Neuronal stem cell (in vitro differentiated cells): ENCODE measurements around the gene PAK6.

Source experiments
- DNase-seq: peaks from one replicate; pipeline ENCODE4 v3.0.0-alpha.2; 2013; ENCODE audit warnings: low spot score
- H2AFZ ChIP-seq: one replicate; pipeline ENCODE4 v1.6.1; 2013; ENCODE audit warnings: mild to moderate bottlenecking, low read length, inconsistent platforms
- H2AK5ac ChIP-seq: 2 replicates; pipeline ENCODE4 v1.6.1; 2013; ENCODE audit warnings: low read depth, mild to moderate bottlenecking, inconsistent platforms, low read length, moderate library complexity, mixed read lengths
- H2BK120ac ChIP-seq: 2 replicates; pipeline ENCODE4 v1.6.1; 2013; ENCODE audit warnings: low read depth, mild to moderate bottlenecking, inconsistent platforms, low read length, moderate library complexity, mixed read lengths
- H2BK12ac ChIP-seq: one replicate; pipeline ENCODE4 v1.6.1; 2013; ENCODE audit warnings: low read length, inconsistent platforms
- H2BK15ac ChIP-seq: 2 replicates; pipeline ENCODE4 v1.6.1; 2013; ENCODE audit warnings: mild to moderate bottlenecking, low read length, inconsistent platforms, mixed read lengths
- H2BK5ac ChIP-seq: one replicate; pipeline ENCODE4 v1.6.1; 2013; ENCODE audit warnings: inconsistent platforms, mild to moderate bottlenecking, low read length, moderate library complexity
- H3K14ac ChIP-seq: one replicate; pipeline ENCODE4 v1.6.1; 2013; ENCODE audit warnings: low read length, inconsistent platforms
- H3K18ac ChIP-seq: 2 replicates; pipeline ENCODE4 v1.6.1; 2013; ENCODE audit warnings: low read length, inconsistent platforms
- H3K23ac ChIP-seq: 2 replicates; pipeline ENCODE4 v1.6.1; 2013; ENCODE audit warnings: low read depth, mild to moderate bottlenecking, mixed read lengths, low read length, inconsistent platforms; ENCODE audit not compliant: poor library complexity
- H3K27ac ChIP-seq: replicated peaks from 3 replicates; pipeline ENCODE4 v1.5.1; 2013; ENCODE audit warnings: low read length, inconsistent platforms
- H3K27me3 ChIP-seq, 3 experiments: 2 replicates each; pipeline ENCODE4 v1.6.1; 2013; ENCODE audit warnings: low read length in 3 of 3, mild to moderate bottlenecking in 2 of 3, inconsistent platforms in 1 of 3, low read depth in 1 of 3, mixed read lengths in 1 of 3, moderate library complexity in 1 of 3; ENCODE audit not compliant: control insufficient read depth in 3 of 3, insufficient read depth in 3 of 3
- H3K36me3 ChIP-seq, 2 donors: replicated peaks in 1 of 2; 2 replicates each; pipeline ENCODE4 v1.6.1; 2013; ENCODE audit warnings: low read length in 2 of 2; ENCODE audit not compliant: control insufficient read depth in 2 of 2, insufficient read depth in 2 of 2
- H3K4ac ChIP-seq: 2 replicates; pipeline ENCODE4 v1.6.1; 2013; ENCODE audit warnings: inconsistent platforms, mild to moderate bottlenecking, low read length, moderate library complexity
- H3K4me1 ChIP-seq, 2 donors: 1 replicate in 1 of 2; 2 replicates in 1 of 2; pipeline ENCODE4 v1.6.1; 2013; ENCODE audit warnings: low read length in 2 of 2, low read depth in 1 of 2; ENCODE audit not compliant: control insufficient read depth in 2 of 2, insufficient read depth in 1 of 2
- H3K4me2 ChIP-seq: one replicate; pipeline ENCODE4 v1.6.1; 2013; ENCODE audit warnings: mild to moderate bottlenecking, low read length, inconsistent platforms; ENCODE audit not compliant: insufficient read depth, poor library complexity, severe bottlenecking
- H3K4me3 ChIP-seq, 2 donors: 2 replicates each; pipeline ENCODE4 v1.5.1; 2013; ENCODE audit warnings: low read length in 2 of 2, mild to moderate bottlenecking in 2 of 2, inconsistent platforms in 1 of 2, moderate library complexity in 1 of 2
- H3K79me1 ChIP-seq: one replicate; pipeline ENCODE4 v1.6.1; 2013; ENCODE audit warnings: low read depth, mild to moderate bottlenecking, inconsistent platforms, low read length, moderate library complexity
- H3K9ac ChIP-seq: one replicate; pipeline ENCODE4 v1.6.1; 2013; ENCODE audit warnings: mild to moderate bottlenecking, low read depth, low read length, inconsistent platforms; ENCODE audit not compliant: poor library complexity
- H3K9me3 ChIP-seq, 2 donors: replicated peaks in 1 of 2; 2 replicates each; pipeline versions ENCODE3 to v1.6.1; 2013; ENCODE audit warnings: low read length in 2 of 2, mild to moderate bottlenecking in 2 of 2, inconsistent platforms in 1 of 2, low read depth in 1 of 2, mixed read lengths in 1 of 2, moderate library complexity in 1 of 2; ENCODE audit not compliant: control insufficient read depth in 2 of 2, insufficient read depth in 1 of 2
- H4K8ac ChIP-seq: one replicate; pipeline ENCODE4 v1.6.1; 2013; ENCODE audit warnings: low read depth, mild to moderate bottlenecking, inconsistent platforms, low read length, moderate library complexity
- H4K91ac ChIP-seq: one replicate; pipeline ENCODE4 v1.6.1; 2013; ENCODE audit warnings: low read length, low read depth, mild to moderate bottlenecking, inconsistent platforms; ENCODE audit not compliant: poor library complexity
- WGBS, 2 donors: extraction: QIAGEN DNeasy Blood & Tissue Kit; methylation state at CpG; one replicate each; pipeline ENCODE4 v1.1.7; 2013; ENCODE audit warnings: missing lambda C conversion rate in 2 of 2, mixed read lengths in 1 of 2; ENCODE audit not compliant: insufficient read length in 2 of 2, insufficient replicate concordance in 1 of 2; ENCODE audit errors: extremely low coverage in 2 of 2; 5-methylcytosine and 5-hydroxymethylcytosine counted together

PAK6 gene

DNA sequence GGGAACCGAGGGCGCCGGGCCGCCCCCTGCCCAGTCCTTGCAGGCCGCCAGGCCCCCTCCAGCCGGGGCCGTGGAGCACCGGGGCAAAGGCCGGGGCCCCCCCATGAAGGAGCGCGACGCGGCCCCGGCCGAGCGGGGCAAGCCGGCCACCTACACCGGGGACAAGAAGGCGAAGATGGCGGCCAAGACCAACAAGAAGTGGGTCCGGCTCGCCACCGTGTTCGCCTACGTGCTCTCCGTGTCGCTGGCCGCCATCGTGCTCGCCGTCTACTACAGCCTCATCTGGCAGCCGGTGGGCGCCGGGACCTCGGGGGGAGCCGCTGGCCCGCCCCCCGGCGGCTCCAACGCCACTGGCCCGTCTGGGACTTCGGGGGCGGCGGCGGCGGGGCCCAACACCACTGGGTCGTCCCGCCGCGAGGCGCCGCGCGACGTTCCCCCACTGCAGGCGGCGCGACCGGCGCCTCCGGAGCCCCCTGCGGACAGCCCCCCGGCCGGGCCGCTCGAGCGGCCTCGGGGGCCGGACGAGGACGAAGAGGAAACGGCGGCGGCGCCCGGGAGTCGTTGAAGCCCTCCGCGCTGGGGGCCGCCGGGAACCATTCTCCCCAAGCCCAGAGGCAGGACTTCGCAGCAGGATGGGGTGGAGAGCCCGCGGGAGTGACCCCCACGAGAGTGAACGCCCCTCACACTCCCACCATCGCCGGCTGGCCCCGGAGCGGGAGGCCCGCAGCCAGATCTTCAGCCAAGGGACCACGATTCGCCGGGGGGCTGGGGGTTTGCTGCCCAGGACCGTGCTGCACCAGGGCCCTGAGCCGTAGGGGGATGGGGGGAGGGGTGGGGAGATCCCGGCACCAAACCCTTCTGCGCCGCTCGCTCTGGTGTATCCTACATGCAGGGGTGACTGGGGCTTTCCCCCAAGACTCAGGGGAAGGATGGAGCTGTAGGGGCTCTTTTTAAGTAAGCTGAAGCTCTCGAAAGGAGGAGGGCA is 85.4 kb downstream of the PAK6 start:
- no peak for DNase-seq
- H2BK15ac ChIP-seq, result no peak overlapping the region
- no peak overlapping the region for H2BK5ac ChIP-seq
- H3K18ac ChIP-seq, result peak overlapping the region; percentile 65
- H3K23ac ChIP-seq, result peak overlapping the region; percentile 26
- no peak overlapping the region for H2BK12ac ChIP-seq
- peak overlapping the region; percentile 82 for H2AFZ ChIP-seq
- peak overlapping the region; percentile 83 for H3K9ac ChIP-seq
- no CpG with 5 or more reads among the region's 101 CpGs for WGBS, 2 donors
- peak overlapping the region; percentile 93 for H3K4me2 ChIP-seq
- H3K9me3 ChIP-seq, result peaks cover 0 to 2% of the 10 kb centered on the region in 2 donors
- peaks cover 30 to 55% of the 10 kb centered on the region in 2 donors for H3K4me1 ChIP-seq
- H3K79me1 ChIP-seq, result no peaks in the 10 kb centered on the region
- H3K27me3 ChIP-seq, result peaks cover 4 to 22% (median 4%) of the 10 kb centered on the region in 3 experiments
- H2AK5ac ChIP-seq, result no peak overlapping the region
- H2BK120ac ChIP-seq, result no peak overlapping the region
- no peak overlapping the region for H4K91ac ChIP-seq
- no peak overlapping the region for H4K8ac ChIP-seq
- H3K27ac ChIP-seq, result no peak overlapping the region
- H3K4me3 ChIP-seq, result peak overlapping the region; percentile 65 to 88
- H3K4ac ChIP-seq, result no peak overlapping the region
- H3K14ac ChIP-seq, result no peak overlapping the region
- H3K36me3 ChIP-seq, result peaks cover 0 to 6% of the 10 kb centered on the region in 2 donors

DNA sequence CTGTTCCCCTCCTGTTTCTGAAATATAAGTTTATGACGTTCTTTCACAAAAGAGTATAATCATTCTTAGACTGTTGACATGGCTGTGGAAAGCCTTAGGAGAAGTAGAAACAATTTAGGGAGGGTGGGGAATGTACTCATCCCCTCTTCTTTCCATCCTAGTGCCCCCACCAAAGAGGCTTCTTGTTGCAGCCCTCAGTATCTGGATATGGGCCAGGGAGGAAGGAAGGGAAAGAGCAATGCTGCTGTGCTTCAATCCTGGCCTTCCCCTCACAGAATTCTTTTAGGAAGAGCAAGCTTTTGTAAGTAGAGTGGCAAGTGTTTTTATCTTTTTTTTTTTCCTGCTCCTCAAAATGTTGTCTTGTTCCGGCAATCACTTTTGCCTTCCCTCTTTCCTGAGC is 86.3 kb downstream of the PAK6 start:
- no peak overlapping the region for H3K27ac ChIP-seq
- H3K4ac ChIP-seq, result no peak overlapping the region
- peaks cover 0 to 6% of the 10 kb centered on the region in 2 donors for H3K36me3 ChIP-seq
- H3K4me3 ChIP-seq, result peak overlapping the region in 1 of 2 donors; percentile 65
- H3K14ac ChIP-seq, result no peak overlapping the region
- no peak overlapping the region for H3K18ac ChIP-seq
- no peak overlapping the region for H2BK120ac ChIP-seq
- no peak overlapping the region for H2BK5ac ChIP-seq
- H4K8ac ChIP-seq, result no peak overlapping the region
- H2AK5ac ChIP-seq, result no peak overlapping the region
- no peak overlapping the region for H2BK12ac ChIP-seq
- H4K91ac ChIP-seq, result no peak overlapping the region
- H3K23ac ChIP-seq, result no peak overlapping the region
- no peaks in the 10 kb centered on the region for H3K79me1 ChIP-seq
- peaks cover 4 to 22% (median 4%) of the 10 kb centered on the region in 3 experiments for H3K27me3 ChIP-seq
- no peak overlapping the region for H3K9ac ChIP-seq
- WGBS, 2 donors, result no CpG with 5 or more reads among the region's 2 CpGs
- no peak overlapping the region for H2BK15ac ChIP-seq
- H3K4me1 ChIP-seq, result peaks cover 36 to 64% of the 10 kb centered on the region in 2 donors
- H3K4me2 ChIP-seq, result peak overlapping the region; percentile 93
- H3K9me3 ChIP-seq, result peaks cover 0 to 5% of the 10 kb centered on the region in 2 donors
- no peak overlapping the region for H2AFZ ChIP-seq
- no peak for DNase-seq

DNA sequence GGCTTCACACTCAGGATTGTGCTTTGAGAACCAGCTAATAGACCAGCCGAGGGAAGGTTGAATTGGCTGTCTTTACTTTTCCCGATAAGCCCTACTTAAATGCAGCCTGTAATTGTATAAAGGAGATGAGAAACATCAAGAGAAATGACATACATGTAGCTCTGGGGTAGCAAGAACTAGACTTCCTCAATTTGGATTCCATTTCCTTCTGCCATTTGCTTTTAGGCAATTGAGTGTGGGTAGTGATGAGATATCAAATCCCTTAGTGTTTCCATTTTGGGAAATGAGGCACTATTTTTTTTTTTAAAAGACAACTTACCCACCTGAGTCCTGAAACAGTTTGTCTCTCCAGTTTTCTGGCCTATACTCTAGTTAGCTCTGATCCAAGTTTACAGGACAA is 86.8 kb downstream of the PAK6 start:
- Histone ChIP-seq H3K36me3 (peaks cover 0 to 6% of the 10 kb centered on the region in 2 donors), H3K9ac (no peak overlapping the region), H3K4me3 (no peak overlapping the region), H3K4me1 (peaks cover 37 to 68% of the 10 kb centered on the region in 2 donors), H3K18ac (no peak overlapping the region), H3K27me3 (peaks cover 4 to 22% (median 4%) of the 10 kb centered on the region in 3 experiments), H3K4ac (no peak overlapping the region), H2AFZ (no peak overlapping the region), H3K4me2 (no peak overlapping the region), H3K23ac (no peak overlapping the region), H4K91ac (no peak overlapping the region), H3K14ac (no peak overlapping the region), H3K79me1 (no peaks in the 10 kb centered on the region), H2BK120ac (no peak overlapping the region), H3K27ac (no peak overlapping the region), H2BK12ac (no peak overlapping the region), H2AK5ac (no peak overlapping the region), H2BK5ac (no peak overlapping the region), H3K9me3 (peaks cover 0 to 5% of the 10 kb centered on the region in 2 donors), H4K8ac (no peak overlapping the region), H2BK15ac (no peak overlapping the region)
- no CpG with 5 or more reads among the region's 2 CpGs for WGBS, 2 donors
- no peak for DNase-seq
